Measurements from ENCODE around the gene LOXL3.
A peak's percentile ranks its signal among the peaks of the same experiment; 100 is the strongest.

The LOXL3 gene

GRCh38 chr2:74525717-74526648 lies 27.8 kb downstream of the LOXL3 start, which contains the start of gene DQX1:
TSS of gene DQX1 (minus strand) at chr2:74526231. CDS start at chr2:74525729, 502 bp downstream.
- DNase-seq = peak; percentile 65

GRCh38 chr2:74524955-74525716 lies 28.6 kb downstream of the LOXL3 start:
- no peak for DNase-seq

- no peak for DNase-seq
Observed at GRCh38 chr2:74524005-74524404, 29.7 kb downstream of the LOXL3 start.

GRCh38 chr2:74522516-74522915 lies 31.2 kb downstream of the LOXL3 start:
- DNase-seq = no peak

GRCh38 chr2:74516650-74517049 lies 37.1 kb downstream of the LOXL3 start:
- DNase-seq = no peak

- peak; percentile 79 for DNase-seq
Observed at GRCh38 chr2:74515981-74516633, 37.6 kb downstream of the LOXL3 start.

GRCh38 chr2:74515271-74515980 lies 38.3 kb downstream of the LOXL3 start:
- peak; percentile 13 for DNase-seq

- no peak for DNase-seq
Observed at GRCh38 chr2:74514368-74515270, 39.1 kb downstream of the LOXL3 start, which contains the start of gene TLX2. TSS of gene TLX2 (plus strand) at chr2:74514450. CDS start at chr2:74514807, 357 bp downstream.

GRCh38 chr2:74513605-74514367 lies 40.0 kb downstream of the LOXL3 start:
- DNase-seq = peak; percentile 38

GRCh38 chr2:74512744-74513604 lies 40.8 kb downstream of the LOXL3 start:
- no peak for DNase-seq

GRCh38 chr2:74511104-74511989 lies 42.4 kb downstream of the LOXL3 start:
- no peak for DNase-seq

GRCh38 chr2:74510272-74510671 lies 43.5 kb downstream of the LOXL3 start:
- DNase-seq = no peak

GRCh38 chr2:74507926-74508520 lies 45.7 kb downstream of the LOXL3 start:
- DNase-seq = no peak

GRCh38 chr2:74507145-74507925 lies 46.4 kb downstream of the LOXL3 start, which contains the start of gene PCGF1:
TSS of gene PCGF1 (minus strand) at chr2:74507695. CDS start at chr2:74507668, 27 bp downstream.
- DNase-seq = peak; percentile 99

GRCh38 chr2:74505448-74506246 lies 48.1 kb downstream of the LOXL3 start:
- no peak for DNase-seq

GRCh38 chr2:74504591-74504990 lies 49.2 kb downstream of the LOXL3 start:
- DNase-seq = no peak

Data from activated CD4-positive, alpha-beta T cell treated with anti-CD3 and anti-CD28 coated beads, Interleukin-10, Interleukin-2, amounts not matched to agents 100 ng/mL and 50 ng/mL, durations not matched to agents 16 hours and 8 hours (primary cell).